Neural crest cell (in vitro differentiated cells): ENCODE results near the gene AHCY. TPM values are rescaled to one million over a fixed set of nuclear protein-coding genes. Genes with fewer than 3 reads are reported as not detected.
"Not testable (repeated sequence)": the region's sequence is repeated elsewhere in the genome, so short reads cannot be mapped to it uniquely, and the experiment has no call there.

Experiments
- DNase-seq: peaks from one replicate; pipeline ENCODE4 v3.0.0; 2021; ENCODE audit warnings: low read depth, mixed read lengths, low spot score
- H3K27ac Mint-ChIP-seq: one replicate; pipeline ENCODE4 v1.8.0; 2021; ENCODE audit warnings: mild to moderate bottlenecking, mixed read lengths; ENCODE audit not compliant: unreplicated experiment
- H3K27me3 Mint-ChIP-seq: 2 replicates; pipeline ENCODE4 v1.8.0; 2021; ENCODE audit warnings: low read depth, mild to moderate bottlenecking, mixed read lengths
- H3K36me3 Mint-ChIP-seq: 2 replicates; pipeline ENCODE4 v1.8.0; 2021; ENCODE audit warnings: low read depth, mild to moderate bottlenecking, mixed read lengths
- H3K4me1 Mint-ChIP-seq: 2 replicates; pipeline ENCODE4 v1.8.0; 2021; ENCODE audit warnings: mixed read lengths
- H3K4me3 Mint-ChIP-seq: one replicate; pipeline ENCODE4 v1.8.0; 2021; ENCODE audit warnings: mild to moderate bottlenecking, mixed read lengths
- H3K9me3 Mint-ChIP-seq: 2 replicates; pipeline ENCODE4 v1.8.0; 2021; ENCODE audit warnings: mixed read lengths
- total RNA-seq: library from RNA; stranded (reverse); gene quantifications from 2 replicates; pipeline ENCODE4 v1.2.1, GENCODE V29; 2021
- TF ChIP-seq, protein P1 (sequence below): fragments of 200-600 bp; sonication (generic); conservative IDR thresholded peaks from 2 replicates; pipeline ENCODE4 v1.5.0; 2021; ENCODE audit warnings: antibody characterized with exemption, mild to moderate bottlenecking

Gene AHCY
- total RNA-seq, 1 donor from 2014 or later: 358 TPM

DNA sequence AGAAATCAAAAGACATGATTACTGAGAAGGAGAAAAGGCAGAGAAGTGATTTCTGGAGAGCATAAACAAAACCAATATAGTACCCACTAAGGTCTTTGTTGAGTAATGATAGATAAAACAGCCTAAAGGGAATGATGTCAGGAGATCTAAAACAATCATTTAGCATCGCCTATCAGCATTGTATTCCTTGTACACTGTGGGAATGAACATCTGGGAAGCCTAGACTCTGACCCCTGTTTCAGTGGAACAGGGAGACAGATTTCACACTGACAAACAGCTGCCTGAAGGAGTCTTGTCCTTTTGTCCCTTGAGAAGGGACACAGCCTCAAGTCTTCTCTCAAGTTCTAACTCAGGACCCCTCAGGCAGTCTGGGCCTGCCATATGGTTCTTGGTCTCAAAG, 60.3 kb downstream of the AHCY start:
- H3K27ac Mint-ChIP-seq: no peak overlapping the region
- no peak overlapping the region for H3K4me3 Mint-ChIP-seq
- peaks cover 16% of the 10 kb centered on the region for H3K4me1 Mint-ChIP-seq
- H3K36me3 Mint-ChIP-seq: peaks cover 9% of the 10 kb centered on the region
- TF ChIP-seq, protein P1, sequence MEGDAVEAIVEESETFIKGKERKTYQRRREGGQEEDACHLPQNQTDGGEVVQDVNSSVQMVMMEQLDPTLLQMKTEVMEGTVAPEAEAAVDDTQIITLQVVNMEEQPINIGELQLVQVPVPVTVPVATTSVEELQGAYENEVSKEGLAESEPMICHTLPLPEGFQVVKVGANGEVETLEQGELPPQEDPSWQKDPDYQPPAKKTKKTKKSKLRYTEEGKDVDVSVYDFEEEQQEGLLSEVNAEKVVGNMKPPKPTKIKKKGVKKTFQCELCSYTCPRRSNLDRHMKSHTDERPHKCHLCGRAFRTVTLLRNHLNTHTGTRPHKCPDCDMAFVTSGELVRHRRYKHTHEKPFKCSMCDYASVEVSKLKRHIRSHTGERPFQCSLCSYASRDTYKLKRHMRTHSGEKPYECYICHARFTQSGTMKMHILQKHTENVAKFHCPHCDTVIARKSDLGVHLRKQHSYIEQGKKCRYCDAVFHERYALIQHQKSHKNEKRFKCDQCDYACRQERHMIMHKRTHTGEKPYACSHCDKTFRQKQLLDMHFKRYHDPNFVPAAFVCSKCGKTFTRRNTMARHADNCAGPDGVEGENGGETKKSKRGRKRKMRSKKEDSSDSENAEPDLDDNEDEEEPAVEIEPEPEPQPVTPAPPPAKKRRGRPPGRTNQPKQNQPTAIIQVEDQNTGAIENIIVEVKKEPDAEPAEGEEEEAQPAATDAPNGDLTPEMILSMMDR: no peak
- H3K27me3 Mint-ChIP-seq: peaks cover 5% of the 10 kb centered on the region
- H3K9me3 Mint-ChIP-seq: peaks cover 10% of the 10 kb centered on the region
- DNase-seq: no peak

DNA sequence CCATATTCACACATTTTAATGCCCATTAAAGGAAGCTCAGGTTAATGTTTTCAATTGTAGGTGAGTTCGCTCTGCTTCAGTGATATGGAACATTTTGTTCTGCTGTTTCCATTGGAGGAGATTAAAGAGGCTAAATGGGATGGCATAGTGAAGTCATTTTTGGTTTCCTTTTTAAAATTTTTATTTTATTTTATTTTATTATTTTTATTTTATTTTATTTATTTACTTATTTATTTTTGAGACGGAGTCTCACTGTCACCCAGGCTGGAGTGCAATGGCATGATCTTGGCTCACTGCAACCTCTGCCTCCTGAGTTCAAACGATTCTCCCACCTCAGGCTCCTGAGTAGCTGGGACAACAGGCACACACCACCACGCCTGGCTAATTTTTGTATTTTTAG, 61.1 kb downstream of the AHCY start:
- H3K4me3 Mint-ChIP-seq, H3K27me3 Mint-ChIP-seq, H3K27ac Mint-ChIP-seq, DNase-seq: not testable (repeated sequence)
- peaks cover 15% of the 10 kb centered on the region for H3K36me3 Mint-ChIP-seq
- H3K9me3 Mint-ChIP-seq: peaks cover 13% of the 10 kb centered on the region
- peaks cover 16% of the 10 kb centered on the region for H3K4me1 Mint-ChIP-seq

GRCh38 chr20:34240693-34241615, 62.2 kb downstream of the AHCY start, which contains the start of gene ASIP:
Gene ASIP (plus strand): TSS chr20:34241423. CDS start chr20:34260375, 18,952 bp downstream.
- Mint-ChIP-seq H3K27ac (no peak within 1 kb of the TSS), H3K27me3 (peaks cover 7% of the 10 kb centered on the region)

DNA sequence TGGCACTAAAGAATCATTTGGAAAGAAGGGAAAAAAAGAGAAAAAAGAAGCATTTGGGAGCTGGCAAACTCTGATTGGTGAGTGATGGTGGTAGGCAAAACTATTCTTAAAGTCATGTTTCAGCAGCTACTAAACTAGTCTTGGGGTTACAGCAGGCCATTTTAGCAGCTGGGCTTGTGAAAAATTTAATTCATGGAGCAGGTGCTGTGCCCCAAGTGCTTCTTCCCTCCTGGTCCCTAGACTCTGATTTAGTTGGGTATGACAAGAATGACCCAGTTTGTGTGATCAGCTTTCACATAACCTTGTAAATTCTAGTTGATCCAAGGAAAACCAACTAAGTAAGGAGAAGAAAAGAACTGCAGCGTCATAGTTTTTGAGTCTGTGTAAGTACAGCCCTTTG, 63.0 kb downstream of the AHCY start:
- Mint-ChIP-seq H3K36me3 (peaks cover 15% of the 10 kb centered on the region), H3K27me3 (peaks cover 7% of the 10 kb centered on the region), H3K27ac (no peak overlapping the region), H3K9me3 (peaks cover 16% of the 10 kb centered on the region), H3K4me1 (peaks cover 16% of the 10 kb centered on the region), H3K4me3 (no peak overlapping the region)
- no peak for DNase-seq
- TF ChIP-seq, protein P1: no peak

More at GRCh38 chr20:34240693-34241615, 62.2 kb downstream of the AHCY start, which contains the start of gene ASIP:
- Mint-ChIP-seq H3K4me1 (peaks cover 16% of the 10 kb centered on the region), H3K36me3 (peaks cover 15% of the 10 kb centered on the region), H3K9me3 (peaks cover 13% of the 10 kb centered on the region), H3K4me3 (no peak within 1 kb of the TSS)
- DNase-seq: no peak
- TF ChIP-seq, protein P1: no peak

GRCh38 chr20:34237942-34238341, 65.2 kb downstream of the AHCY start:
- Mint-ChIP-seq H3K27me3 (peaks cover 7% of the 10 kb centered on the region), H3K4me1 (peaks cover 9% of the 10 kb centered on the region), H3K4me3 (no peak overlapping the region), H3K9me3 (peaks cover 18% of the 10 kb centered on the region), H3K27ac (no peak overlapping the region), H3K36me3 (peaks cover 15% of the 10 kb centered on the region)
- TF ChIP-seq, protein P1: no peak
- no peak for DNase-seq

DNA sequence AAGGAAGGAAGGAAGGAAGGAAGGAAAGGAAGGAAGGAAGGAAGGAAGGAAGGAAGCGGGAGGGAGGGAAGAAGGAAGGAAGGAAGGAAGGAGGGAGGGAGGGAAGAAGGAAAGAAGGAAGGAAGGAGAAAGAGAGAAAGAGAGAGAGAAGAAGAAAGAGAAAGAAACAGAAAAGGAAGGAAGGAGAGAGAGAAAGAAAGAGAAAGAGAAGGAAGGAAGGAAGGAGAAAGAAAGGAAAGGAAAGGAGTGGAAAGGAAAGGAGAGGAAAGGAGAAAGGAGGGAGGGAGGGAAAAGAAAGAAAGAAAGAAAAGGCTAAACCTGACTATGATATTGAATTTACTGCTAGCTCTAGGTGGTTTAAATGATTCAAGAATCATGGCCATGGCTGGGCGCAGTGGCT, 67.3 kb downstream of the AHCY start:
- Mint-ChIP-seq H3K27ac (no peak overlapping the region), H3K4me3 (no peak overlapping the region), H3K36me3 (peaks cover 15% of the 10 kb centered on the region), H3K9me3 (peaks cover 26% of the 10 kb centered on the region), H3K27me3 (peaks cover 7% of the 10 kb centered on the region), H3K4me1 (no peaks in the 10 kb centered on the region)
- TF ChIP-seq, protein P1: no peak
- no peak for DNase-seq
